ENCODE measurements around the gene ANKRD6.
A peak's percentile ranks its signal among the peaks of the same experiment; 100 is the strongest.
"Not testable (repeated sequence)": the region's sequence is repeated elsewhere in the genome, so short reads cannot be mapped to it uniquely, and the experiment has no call there.

ANKRD6 gene

DNA sequence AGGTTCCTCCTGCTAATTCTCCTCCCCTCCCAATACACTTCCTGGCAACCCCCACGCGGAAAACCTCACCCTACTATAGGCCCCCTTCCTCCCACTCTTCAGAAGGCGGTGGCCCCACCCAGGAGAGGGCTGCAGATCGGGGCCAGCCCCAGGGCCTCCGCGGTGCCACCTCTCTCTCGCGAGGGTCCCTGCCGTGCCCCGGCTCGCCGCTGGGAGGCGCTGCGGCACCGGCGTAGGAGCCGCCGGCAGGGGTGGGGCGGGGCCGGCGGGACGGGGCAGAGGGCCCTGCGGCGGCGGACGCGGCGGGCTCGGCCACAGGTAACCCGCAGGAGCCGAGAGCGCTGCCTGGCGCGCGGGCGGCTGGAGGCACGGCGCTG, at the start of gene ANKRD6:
Gene ANKRD6, plus strand, starts transcription at position 278 of the 377 bp plus-strand sequence. CDS start 133,825 bp downstream, outside the sequence.
- DNase-seq: no peak

DNA sequence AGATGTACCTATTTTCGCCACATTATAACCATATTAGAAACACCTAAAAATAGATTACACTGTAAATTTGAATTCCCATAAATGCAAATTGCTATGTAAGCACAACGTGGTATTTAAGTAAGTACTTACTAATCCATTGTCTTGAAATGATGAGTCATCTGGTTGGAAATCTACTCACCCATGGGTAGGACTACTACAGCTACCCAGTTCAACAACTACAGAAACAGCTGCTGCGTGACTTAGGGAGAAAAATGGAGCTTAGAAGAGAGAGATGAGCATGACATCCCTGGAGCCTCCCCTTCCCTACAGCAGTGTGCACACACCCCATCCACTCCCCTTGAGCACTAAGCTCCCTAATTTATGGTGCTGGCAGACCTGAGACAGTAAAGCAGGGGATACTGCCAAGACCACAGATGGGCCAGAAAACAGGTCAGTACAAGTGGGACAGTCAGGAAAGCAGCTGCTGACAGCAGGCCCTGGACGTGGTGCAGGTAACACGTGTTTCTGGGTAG, 47.7 kb upstream of the ANKRD6 start:
- DNase-seq: peak; percentile 98

DNA sequence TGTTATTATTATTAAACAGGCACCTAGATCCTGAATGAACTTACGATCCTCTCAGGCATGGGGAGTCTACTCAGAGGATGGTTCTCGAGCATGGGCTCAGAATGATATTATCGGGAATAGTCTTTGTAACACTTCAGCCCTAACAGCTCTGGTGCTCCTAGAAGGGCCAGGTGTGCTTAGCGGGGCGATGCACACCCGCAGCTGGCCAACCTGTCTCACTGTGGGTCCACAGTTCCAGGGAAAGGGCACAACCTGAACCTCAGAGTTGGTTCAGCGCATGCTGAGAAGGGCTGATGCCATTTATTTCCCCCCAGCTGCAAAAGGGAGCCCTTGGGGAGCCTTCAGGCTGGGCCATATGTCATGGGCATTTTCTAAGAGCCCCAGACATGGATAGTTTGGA, 47.1 kb upstream of the ANKRD6 start:
- no peak for DNase-seq

DNA sequence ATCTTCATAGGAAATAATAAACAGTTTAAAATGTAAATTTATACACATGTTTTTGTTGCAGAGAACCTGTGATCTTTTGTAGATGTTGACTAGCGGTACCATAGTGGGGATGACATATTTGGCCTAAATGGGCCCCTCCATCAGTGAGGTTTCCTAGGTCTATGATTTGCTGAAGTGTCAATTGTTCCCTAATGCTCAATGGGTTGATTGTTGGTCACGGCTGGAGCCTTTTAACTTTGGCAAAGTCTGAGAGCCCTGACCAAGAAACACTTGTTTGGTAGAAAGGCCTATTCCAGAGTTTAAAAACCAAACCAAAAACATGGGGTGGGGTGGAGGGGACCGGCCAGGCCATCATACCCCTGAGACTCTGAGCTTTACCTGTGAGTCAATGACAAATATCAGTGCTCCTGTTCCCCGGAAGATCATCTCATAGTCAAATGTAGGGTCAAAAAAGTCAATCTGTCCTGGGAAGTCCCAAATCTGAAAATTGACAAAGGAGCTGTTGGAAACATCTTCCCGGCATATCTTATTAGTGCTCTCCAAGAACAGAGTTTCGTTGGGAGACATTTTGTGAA, 45.9 kb upstream of the ANKRD6 start:
- DNase-seq: no peak

DNA sequence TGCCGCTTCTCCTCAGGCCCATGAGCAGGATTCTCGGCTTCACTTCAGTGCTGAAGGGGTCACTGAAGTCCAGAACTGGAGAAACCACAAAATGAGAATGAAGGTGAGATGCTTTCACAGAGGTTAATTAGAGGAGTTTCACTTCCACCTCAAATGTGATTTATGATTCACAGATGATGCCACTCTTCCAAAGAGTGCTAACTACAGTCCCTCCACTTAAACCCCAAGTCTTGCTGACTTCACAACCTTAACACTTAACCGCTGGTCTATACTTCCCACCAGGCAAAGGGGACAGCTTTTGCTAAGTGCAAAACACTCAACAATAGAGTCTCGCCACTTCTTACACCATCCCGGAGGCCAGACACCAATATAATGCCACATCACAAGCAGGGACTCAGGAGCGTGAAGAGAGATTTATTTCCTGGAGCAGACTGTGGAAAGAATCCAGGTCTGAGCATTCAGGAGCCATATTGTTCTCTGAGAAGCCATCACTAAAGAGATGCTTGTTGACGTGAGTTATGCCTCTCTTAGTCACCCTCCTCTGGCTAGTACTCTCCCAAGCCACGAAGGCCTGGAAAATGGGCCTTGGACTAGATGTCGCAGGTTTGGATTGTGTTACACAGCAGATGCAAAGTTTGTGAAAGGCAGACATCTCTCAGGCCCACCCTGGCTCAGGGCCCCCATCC, 45.3 kb upstream of the ANKRD6 start:
- no peak for DNase-seq

DNA sequence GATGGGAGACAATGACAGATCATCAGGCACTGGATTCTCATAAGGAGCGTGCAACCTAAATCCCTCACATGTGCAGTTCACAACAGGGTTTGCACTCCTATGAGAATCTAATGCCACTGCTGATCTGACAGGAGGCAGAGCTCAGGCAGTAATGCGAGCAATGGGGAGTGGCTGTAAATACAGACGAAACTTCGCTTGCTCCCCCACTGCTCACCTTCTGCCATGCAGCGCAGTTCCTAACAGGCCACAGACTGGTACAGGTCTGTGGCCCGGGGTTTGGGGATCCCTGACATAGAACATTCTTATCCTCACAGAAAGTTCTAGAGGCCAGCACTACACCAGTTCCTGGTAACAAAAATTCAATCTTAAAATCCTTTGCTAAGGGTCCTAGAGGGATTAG, 44.1 kb upstream of the ANKRD6 start:
- peak in 1 of 2 experiments; percentile 31 for DNase-seq

DNA sequence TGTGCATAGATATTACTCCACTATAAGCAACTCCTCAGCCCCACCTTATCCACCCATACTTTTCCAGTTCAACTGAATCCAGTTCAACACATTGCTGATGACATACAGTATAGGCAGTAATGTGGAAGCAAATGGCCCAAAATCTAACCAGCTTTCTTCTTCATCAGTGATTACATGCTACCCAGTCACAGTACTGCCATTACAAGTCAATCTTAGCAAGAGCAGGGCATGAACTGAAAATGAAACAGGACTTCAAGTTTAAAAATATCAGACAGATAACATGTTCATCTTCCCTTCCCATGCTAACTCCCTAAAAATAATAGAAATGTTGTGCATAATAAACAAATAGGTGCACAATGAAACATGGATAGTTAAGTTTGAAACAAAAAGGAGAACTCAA, 40.1 kb upstream of the ANKRD6 start:
- no peak for DNase-seq

DNA sequence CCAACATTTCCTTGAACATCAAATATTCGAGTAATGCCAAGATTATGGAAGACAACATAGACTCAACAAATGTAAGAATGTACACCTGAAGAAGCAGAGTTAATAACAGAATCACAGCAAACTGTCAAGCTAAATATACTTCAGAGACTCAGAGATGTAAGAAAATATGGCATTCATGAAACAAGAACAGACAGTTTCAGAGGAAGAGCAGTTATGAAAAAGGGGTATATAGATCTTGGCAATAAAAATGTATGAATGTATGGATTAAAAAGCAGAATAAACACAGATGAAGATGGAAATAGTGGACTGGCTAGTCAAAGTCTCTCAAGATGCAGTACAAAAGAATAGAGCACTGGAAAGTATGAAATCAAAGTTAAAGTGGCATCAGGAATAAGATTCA, 39.3 kb upstream of the ANKRD6 start:
- DNase-seq: no peak

DNA sequence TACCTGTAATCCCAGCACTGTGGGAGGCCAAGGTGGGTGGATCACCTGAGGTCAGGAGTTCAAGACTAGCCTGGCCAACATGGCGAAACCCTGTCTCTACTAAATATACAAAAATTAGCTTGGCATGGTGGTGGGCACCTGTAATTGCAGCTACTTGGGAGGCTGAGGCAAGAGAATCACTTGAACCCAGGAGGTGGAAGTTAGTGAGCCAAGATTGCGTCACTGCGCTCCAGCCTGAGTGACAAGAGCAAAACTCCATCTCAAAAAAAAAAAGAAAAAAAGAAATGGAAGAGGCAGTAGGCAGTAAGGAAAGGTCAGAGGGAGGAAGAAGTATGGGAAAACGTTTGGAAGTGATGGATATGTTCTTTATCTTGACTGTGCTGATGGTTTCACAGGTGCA, 35.1 kb upstream of the ANKRD6 start:
- not testable (repeated sequence) for DNase-seq

DNA sequence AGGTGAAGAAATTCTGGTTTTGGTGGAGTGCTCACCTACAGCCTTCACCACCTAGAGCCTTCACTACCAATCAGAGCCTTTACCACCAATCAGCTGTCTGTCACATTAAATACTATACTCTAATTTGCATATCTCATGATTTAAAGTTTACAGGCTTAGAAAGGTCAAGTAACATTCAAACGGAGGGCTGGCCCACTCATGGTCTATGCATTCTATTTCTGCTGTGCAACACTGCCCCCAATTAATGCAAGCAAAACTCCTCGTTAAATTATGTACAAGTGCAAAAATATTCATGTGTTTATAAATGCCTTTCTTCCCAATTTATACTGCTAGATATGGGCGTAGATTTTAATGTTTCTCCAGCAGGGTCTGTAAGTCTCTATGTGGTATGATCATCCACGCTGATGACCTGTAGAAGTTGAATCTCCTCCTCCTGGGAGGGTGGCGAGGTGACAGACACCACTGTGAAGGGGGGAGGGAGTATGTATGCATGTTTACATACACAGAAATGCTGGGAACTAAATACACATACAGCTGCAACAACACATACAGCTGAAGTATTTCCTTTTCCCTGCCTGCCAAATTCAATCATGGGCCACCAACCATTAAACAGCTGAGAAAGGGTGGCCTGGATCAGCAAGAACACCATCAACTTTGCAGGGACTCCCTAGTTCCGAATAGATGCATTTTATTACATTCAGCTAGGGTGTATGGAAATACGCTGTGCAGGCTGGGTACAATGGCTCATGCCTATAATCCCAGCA, 34.0 kb upstream of the ANKRD6 start:
- no peak for DNase-seq

DNA sequence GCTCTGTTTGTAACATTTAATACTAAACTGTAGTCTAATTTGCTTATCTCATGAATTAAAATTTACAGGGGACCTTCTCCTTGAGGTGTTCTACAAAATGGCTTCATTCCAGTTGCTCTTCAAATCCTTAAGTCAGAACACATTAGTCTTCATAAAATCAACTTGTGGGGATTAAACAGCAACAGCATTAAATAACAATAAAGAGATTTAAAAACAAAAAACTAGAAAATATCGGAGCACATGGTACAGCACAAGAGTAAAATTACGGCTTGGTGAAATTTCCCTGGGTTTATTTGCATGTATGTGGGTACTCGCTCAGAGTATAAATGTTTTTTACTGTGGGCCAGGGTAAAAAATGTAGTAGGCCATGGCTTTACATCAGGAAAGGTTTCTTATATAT, 32.9 kb upstream of the ANKRD6 start:
- no peak for DNase-seq

DNA sequence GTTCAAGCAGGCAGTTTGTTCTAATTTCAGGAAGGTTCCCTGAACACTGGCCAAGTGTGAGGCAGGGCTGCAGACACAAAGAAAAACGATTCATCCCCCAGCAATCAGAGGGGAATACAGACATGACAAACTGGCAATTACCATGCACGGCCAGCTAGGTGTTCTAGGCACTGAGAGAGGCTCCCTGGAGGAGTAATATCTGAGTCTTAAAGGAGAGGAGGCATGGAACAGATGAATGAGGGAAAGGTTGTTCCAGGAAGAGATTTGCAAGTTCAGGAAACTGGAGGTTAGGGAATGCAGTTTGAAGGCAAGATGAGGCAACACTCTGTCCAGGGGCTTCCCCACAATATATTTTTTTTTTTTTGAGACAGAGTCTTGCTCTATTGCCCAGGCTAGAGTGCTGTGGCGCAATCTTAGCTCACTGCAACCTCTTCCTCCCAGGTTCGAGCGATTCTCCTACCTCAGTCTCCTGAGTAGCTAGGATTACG, 32.0 kb upstream of the ANKRD6 start:
- no peak for DNase-seq

DNA sequence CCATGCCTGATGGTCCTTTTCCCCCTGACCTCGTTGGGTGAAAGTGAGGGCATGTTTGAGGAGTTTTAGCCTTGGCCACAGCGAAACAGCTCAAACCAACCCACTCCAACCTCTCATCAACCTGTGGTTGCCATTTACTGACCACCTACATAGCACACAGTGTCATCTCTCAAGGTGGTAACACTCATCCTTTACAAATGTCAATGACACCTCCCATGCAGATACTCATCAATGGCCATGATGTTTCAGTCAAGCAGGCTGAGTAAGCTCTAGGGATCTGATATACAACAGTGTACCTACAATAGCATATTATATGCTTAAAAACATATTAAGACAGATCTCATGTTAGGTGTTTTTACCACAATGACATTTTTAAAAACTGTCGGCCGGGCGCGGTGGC, 30.2 kb upstream of the ANKRD6 start:
- no peak for DNase-seq

DNA sequence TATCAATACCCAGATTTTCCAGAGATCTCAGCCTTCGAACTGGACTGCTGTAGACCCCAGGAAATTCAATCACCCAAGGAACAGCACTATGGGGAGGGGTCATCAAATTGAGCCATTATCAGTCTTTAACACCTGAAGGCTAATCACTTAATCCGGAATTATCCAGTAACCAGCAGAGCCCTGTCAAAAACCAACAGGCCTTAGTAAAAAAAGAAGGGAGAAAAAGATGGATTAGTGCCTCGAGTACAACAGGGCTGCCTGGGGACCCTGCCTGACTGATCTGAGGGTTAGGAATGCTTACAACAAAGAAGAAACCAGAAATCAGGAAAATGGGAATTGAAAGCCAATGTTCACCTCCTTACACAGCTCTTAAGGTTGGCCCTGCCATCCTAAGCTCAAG, 28.4 kb upstream of the ANKRD6 start:
- no peak for DNase-seq

DNA sequence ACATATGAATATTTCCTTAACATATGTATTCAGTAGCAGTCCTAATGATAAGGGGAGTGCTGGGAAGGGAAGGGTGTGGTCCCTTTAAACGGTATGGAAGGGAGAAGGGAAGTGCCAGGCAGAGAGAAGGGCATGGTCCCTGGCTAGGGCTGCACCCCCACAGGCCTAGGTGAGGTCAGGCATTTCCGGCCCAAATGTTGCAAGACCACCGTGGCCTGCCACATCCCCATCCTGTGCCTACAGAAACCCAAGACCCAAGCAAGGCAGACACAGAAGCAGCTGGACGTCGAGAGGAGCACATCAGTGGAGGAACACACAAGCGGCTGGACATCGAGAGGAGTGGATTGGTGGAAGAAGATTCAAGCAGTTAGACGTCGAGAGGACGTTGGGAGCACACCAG, 26.8 kb upstream of the ANKRD6 start:
- DNase-seq: no peak

DNA sequence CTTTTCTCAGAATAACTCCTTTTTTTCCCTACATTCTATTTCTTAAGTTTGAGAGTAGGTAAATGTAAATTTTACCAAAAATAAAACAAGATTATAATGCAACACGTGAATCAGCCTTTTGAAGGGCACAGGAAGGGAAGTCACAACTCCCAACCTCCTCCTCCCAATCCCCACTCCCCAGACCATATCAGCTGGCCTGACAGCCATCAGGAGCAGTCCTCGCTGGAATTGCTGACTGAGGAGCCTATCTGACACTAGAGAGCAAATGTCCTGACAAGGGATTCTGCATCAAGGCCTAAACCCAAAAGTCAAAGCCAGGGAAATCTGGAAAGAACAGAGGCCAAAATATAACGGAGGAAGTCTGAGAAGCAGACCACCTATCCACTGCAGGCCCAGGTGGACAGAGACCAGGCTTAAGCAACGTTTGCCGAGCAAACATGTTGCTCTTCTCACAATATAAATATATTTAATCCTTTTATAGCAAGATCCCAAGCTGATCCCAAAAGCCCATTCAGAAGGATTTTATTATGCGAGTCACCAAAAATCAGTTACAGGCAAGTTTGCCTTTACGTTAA, 23.4 kb upstream of the ANKRD6 start:
- no peak for DNase-seq

DNA sequence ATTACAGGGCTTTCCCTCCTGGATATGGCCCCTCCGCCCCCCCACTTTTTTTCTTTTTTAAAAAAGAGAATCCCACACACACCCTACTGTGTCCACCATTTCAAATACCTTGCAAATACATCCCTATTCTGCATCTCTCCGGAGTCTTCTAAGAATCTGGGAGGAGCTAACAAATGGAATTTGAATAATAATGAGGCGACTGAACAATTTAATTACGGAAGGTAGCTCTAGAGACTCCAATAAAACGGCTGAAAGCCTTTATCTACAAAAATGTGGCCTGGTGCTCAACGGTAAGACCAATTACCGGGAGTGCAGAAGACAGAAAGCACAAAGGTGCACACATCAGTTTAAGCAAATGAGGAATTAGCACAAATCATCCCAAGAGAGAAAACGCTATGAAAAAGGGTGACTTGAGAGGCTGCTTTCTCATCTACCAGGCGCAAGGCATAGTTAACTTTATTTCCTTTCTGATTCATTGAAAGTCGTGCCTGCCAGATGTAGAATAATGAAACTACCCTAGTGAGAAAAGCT, 22.7 kb upstream of the ANKRD6 start:
- DNase-seq: no peak

DNA sequence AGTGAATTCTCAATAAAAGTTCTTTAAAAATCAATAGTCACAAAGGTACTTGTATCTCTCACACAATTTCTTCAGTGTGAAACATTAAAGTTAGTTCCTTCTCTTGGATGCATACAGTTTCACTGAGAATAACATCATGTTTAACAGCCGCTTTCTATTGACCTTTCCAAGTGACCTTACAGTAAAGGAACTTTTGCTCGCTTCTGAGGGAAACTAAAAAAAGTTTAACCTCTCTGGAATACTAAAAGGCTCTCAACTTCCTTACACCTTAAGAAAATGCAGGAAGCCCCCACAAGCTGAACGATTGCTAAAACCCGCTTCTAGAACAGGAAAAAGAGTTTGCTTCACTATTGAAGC, 22.2 kb upstream of the ANKRD6 start:
- DNase-seq: no peak

DNA sequence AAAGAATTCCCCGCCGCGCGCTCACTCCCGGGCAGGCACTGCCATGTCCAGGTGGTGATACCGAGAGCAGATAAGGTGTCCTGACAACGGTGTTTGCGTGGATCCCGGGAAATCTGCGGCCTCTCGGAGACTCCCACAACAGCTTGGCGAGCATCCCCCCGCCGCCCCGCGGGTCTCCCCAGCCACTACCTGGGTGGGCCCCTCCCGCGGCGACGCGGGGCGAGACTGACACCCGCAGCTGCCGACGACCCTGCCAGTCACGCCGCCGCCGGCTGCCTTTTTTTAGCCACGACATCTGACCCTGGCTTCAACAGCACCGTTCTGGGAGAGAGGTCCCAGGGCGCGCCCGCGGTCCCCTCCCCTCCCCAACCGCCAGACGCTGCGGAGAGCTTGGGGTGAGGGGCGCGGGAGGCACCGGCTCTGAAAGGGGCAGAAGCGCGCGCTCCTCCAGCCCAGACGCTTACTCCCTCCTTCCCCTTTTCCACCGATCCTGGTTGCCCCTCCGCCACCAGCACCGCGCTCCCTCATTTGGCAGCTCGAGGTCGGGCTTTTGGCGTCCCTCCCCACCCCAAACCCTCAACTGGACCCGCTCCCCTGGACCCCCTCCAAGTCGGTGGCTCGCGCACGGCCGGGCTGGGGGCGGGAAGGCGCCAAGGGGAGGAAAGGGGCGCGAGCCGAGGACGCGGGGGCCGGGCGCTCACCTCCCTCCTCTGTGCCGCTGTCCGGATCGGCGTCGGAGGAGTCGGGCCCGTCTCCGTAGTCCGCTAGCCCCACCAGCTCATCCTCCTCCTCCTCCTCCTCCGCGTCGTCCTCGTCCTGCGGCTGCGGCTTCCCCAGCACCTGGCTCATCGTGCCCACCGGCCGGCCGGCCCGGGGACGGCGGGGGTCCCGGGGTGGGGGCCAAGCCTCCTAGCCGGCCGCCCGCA, 21.5 kb upstream of the ANKRD6 start:
- DNase-seq: no peak

DNA sequence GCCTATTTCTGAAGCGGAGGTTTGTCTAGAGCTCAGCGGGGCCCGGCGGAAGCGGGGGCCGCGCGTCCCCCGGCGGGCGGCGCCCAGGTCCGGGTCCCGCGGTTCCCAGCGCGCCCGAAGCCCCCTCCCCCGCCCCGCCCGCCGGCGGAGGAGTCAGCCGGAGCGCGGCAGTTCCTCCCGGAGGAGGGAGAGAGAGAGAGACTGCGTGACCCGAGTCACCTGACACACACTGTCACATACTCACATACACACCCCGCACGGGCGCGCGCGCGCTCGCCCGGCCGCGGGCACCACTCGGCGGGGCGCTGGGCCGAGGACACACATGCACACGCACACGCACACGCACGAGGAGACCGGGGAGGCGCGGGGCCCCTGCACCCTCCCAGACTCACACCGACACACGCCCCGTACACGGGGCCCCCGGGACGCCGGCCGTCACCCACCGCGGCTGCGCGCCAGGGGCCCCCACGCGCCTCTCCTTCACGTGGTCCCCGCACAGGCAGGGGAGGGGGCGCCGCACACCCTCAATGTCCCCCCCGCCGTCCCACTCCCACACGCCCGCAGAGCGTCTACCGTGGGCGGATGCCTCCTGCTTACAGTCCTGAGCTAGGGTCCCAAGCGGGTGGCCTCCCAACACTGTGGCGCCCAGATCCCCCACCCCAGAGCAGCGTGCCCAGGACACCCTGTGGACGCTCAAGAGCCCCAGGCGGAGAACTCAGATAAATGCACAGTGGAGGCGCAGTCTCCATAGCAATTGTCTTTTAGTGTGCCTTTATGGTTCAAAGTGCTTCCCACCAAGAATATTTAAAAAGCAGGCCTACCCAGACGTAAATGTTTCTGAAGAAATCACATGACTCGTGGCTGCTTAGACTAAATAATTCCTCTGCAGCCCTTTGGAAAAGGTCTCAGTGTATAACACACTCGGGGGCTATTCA, 20.6 kb upstream of the ANKRD6 start, which contains the start of gene RRAGD:
Gene RRAGD, minus strand, starts transcription at position 203 of the 935 bp plus-strand sequence. CDS start 280 bp downstream, outside the sequence.
- DNase-seq: peak in 1 of 2 experiments; percentile 76

DNA sequence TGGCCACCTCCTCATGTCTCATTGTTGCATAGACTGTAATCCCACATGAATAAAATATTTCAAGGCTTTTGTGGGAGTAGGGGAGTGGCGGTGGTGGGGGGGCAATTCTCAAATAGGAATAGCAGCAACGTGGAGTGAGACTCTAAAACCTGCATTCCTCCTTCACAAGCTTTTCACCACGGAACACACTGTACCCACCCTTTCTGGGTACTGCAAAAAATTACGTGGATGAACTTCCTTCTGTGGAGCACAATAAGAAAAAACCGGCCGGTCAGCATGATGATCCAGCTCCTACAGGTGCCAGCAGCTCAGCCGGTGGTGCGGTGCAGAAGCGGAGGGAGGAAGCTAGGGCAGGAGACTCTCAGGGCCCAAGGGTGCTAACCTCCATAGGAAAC, 19.9 kb upstream of the ANKRD6 start:
- DNase-seq: no peak
